HG02870 (cell line): ENCODE measurements around the gene TSSK6.

Experiments
- ATAC-seq: cut with Tn5 transposase; IDR thresholded peaks from one replicate; pipeline ENCODE4 v1.9.1; 2021; ENCODE audit warnings: mild to moderate bottlenecking, moderate library complexity; ENCODE audit not compliant: unreplicated experiment

The TSSK6 gene

DNA sequence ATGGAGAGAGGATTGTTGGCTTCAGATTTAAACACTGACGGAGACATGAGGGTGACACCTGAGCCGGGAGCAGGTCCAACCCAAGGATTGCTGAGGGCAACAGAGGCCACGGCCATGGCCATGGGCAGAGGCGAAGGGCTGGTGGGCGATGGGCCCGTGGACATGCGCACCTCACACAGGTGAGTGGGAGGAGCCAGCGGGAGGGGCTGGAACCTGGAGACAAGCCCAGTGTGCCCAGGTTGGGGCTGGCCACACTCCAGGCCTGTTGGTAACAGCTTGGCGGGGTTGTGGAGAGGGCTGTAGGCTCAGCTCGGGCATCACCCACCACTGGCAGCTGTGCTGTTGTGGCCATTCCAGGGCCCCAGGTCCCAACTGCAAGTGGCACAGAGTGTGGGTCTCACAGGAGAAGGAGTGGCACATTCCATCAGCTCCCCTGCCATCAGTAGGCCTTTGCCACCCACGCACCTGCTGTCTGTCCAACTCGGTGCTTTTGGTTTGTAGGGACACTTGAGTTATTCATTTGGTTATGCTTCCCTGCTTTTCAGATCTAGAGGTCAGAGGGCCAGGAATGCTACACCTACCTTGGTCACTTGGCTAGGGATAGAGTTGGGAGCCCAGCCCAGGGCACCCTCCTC lies 49.8 kb downstream of the TSSK6 start:
- no peak for ATAC-seq

DNA sequence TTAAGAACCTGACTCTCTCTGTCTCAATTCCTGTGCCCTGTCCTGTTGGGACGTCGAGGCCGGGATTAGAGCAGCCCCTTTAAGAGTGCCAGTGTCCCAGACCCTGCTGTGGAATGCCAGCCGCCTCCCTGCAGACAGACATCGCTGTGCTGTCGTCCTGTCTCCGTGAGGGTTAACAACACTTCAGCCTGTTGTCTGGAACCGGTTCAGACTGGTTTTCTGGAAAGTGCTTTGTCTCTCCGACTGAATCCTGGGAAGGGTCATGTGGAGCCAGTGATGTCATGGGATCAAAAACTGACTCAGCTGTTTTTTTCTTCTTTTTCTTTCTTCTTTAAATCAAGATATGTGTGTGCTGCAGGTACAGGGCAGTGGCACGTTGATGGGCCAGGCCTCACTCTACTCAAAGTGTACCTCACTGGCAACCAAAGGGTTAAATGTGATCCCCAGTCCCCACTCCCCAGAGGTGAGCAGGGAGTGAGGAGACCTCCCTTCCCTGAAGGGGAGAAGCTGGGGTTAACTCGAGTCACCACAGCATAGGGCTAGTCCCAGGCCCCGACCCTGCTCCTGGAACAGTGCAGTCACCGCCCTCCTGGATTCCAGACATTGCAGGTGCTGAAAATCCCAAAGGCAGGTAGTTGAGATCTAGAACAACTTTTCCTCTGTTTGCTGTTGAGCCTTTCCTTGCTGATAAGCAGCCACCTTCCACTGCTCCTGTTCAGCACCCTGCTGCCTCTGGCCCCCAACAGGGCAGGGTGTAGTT lies 50.8 kb downstream of the TSSK6 start:
- no peak for ATAC-seq
